A549 treated with RU486 at 1 μM for 4 hours (cell line): Measurements from ENCODE around the gene USP7. TPM values are rescaled to one million over a fixed set of nuclear protein-coding genes. Genes with fewer than 3 reads are reported as not detected.

Source experiments
- total RNA-seq: library from RNA; stranded (reverse); fragments of 200-300 nt; extraction: Qiagen RNA extraction; gene quantifications from 5 replicates; pipeline ENCODE4 v1.2.3, GENCODE V29; 2022; ENCODE audit warnings: low read depth

Gene USP7
- 71.8 to 83.3 TPM (median 80.7 TPM) in 5 replicates for total RNA-seq

DNA sequence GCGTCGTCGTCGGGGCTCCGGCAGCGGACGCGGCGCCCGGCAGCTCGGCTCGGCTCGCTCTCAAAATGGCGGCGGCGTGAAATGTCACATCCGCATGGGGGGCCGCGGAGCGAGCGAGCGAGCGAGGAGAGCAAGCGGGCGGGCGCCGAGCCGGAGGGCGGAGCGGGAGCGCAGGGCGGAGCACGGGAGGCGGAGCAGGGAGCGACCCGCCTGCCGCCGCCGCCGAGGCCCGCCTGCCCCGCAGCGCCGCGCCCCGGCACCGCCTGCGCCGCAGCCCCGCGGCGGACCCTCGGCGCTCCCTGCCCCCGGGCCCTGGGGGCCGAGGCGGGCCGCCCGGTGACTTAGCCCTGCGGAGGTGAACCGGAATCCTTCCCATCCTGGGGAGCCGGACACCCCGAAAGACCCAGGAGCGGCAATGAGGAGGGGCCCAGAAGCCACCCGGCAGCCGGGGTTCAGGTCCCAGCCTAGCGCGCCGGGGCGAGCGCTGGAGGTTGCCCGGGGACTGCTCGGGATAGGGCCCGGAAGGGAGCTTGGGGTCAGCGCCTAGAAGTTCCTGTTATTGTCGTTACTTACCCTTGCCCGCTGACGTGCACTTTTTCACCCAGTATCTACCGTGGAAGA, at the start of gene USP7:
USP7 (minus strand) TSS at position 86 of the 621 bp plus-strand sequence. CDS start 621 bp downstream, outside the sequence.

GRCh38 chr16:8882041-8882617, 81.6 kb downstream of the USP7 start, which contains the start of gene LITAFD:
TSS of gene LITAFD (plus strand) at chr16:8882351. CDS start at chr16:8884356, 2,005 bp downstream.

DNA sequence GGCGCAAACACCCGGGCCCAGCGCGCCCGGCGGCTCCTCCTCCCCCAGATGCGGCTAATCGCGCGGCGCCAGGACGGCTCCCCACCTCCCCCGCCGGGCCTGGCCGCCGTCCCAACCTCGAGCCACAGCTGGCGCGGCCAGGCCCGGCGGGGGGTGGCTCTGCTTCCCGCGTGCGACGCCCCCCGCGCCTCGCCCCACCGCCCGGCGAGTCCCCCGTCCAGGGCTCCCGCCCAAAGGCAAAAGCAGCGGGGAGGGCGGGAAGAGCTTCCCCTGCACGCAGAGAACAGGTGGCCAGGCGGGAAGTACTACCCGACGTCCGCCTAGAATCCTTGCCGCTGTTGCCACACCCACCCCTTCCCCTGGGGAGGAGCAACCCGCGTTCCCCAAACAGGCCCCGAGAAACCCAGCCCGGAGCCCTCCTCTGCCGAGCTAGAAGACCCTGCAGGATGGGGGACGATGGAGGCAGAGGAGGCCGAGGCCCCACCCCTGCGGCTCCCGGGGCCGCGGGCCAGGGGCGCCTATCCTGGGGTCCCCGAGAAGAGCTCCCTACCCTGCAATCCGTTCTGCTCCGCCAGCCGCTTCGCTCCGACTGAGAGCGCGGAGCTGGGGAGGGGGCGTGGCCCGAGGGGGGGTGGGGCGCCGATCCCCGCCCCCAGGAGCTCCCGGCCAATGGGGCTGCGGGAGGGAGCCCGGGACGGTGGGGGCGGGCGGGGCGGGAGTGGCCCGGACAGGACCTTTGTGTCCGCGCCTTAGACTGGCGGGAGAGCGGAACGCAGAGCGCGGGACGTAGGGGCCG, 95.1 kb downstream of the USP7 start, which contains the start of gene CARHSP1:
CARHSP1 (minus strand) TSS at position 591 of the 796 bp plus-strand sequence. CDS start 9,678 bp downstream, outside the sequence.

Other genes starting within 250 kb of the USP7 start
- 11.9 to 14.9 TPM (median 14.0 TPM) in 5 replicates for gene TMEM186, start 166.3 kb downstream of the USP7 start, total RNA-seq
- gene PMM2, start 166.1 kb downstream of the USP7 start, total RNA-seq: 88.0 to 104 TPM (median 94.4 TPM) in 5 replicates
- gene CARHSP1, start 94.9 kb downstream of the USP7 start, total RNA-seq: 125 to 146 TPM (median 135 TPM) in 5 replicates
- gene LITAFD, start 81.6 kb downstream of the USP7 start, total RNA-seq: not detected in 5 replicates
- 16.3 to 28.2 TPM (median 25.9 TPM) in 5 replicates for gene HAPSTR1, start 127.7 kb upstream of the USP7 start, total RNA-seq